ENCODE results near the gene SLC7A6OS. TPM values are rescaled to one million over a fixed set of nuclear protein-coding genes. Genes with fewer than 3 reads are reported as not detected.

SLC7A6OS gene
- total RNA-seq, 1 experiment from 2014 or later: 24.5 TPM

- Histone ChIP-seq H3K79me1 (ENCODE audit: insufficient read depth, low read depth, low read length, poor library complexity, severe bottlenecking) (no peaks in the 10 kb centered on the region), H2BK120ac (ENCODE audit: low read depth, low read length, poor library complexity, severe bottlenecking) (no peak overlapping the region), H2BK5ac (ENCODE audit: insufficient read length, low read length) (no peak overlapping the region), H3K4me2 (ENCODE audit: insufficient read depth, insufficient read length, low read length) (no peak overlapping the region), H3K9me3 (ENCODE audit: control insufficient read depth, low read depth, low read length) (no peaks in the 10 kb centered on the region), H2AK5ac (ENCODE audit: insufficient read length, low read length) (no peak overlapping the region), H3K27me3 (ENCODE audit: insufficient read depth, low read length) (no peaks in the 10 kb centered on the region), H4K8ac (replicated peaks; ENCODE audit: insufficient read length, low read depth, low read length) (no peak overlapping the region), H2BK20ac (ENCODE audit: low read depth, low read length, poor library complexity, severe bottlenecking) (no peak overlapping the region), H3K4me1 (ENCODE audit: insufficient read depth, low read length) (no peaks in the 10 kb centered on the region), H3K23me2 (ENCODE audit: insufficient read length, low read depth, low read length, poor library complexity, severe bottlenecking) (no peaks in the 10 kb centered on the region), H3K23ac (ENCODE audit: insufficient read length, low read depth, low read length) (no peak overlapping the region), H4K20me1 (ENCODE audit: control insufficient read depth, insufficient read depth, insufficient read length) (no peaks in the 10 kb centered on the region), H3K79me2 (ENCODE audit: insufficient read depth, low read length) (no peaks in the 10 kb centered on the region), H3T11ph (ENCODE audit: low read length) (no peak overlapping the region), H4K5ac (ENCODE audit: insufficient read length, low read depth, low read length) (no peak overlapping the region), H3K9ac (ENCODE audit: extremely low read depth, insufficient read length, low read length) (no peak overlapping the region), H2BK12ac (ENCODE audit: insufficient read length, low read depth, low read length) (no peak overlapping the region), H2BK15ac (ENCODE audit: low read depth, low read length) (no peak overlapping the region), H3K18ac (ENCODE audit: insufficient read length, low read depth, low read length) (no peak overlapping the region), H2AFZ (ENCODE audit: low read length) (no peak overlapping the region), H4K91ac (ENCODE audit: insufficient read length, low read depth, low read length) (no peak overlapping the region), H3K14ac (ENCODE audit: insufficient read depth, low read length) (no peak overlapping the region), H3K27ac (ENCODE audit: insufficient read length, low read depth, low read length) (no peak overlapping the region), H3K4ac (ENCODE audit: low read depth, low read length) (no peak overlapping the region), H3K56ac (ENCODE audit: insufficient read length, low read depth, low read length) (no peak overlapping the region)
- H3K4me1 Mint-ChIP-seq: 0 out of 4 replicates have a peak, but pooled peaks cover 0 to 2% of the 10 kb centered on the region in 2 experiments
- peaks cover 22 to 88% (median 52%) of the 10 kb centered on the region in 3 experiments; a peak in 6 of 7 replicates for H3K36me3 Mint-ChIP-seq (ENCODE audit: insufficient read depth in 1 of 3, low read depth in 3 of 3)
- WGBS (ENCODE audit: extremely low coverage, insufficient read length, low lambda C conversion rate): no CpG with 5 or more reads among the region's 3 CpGs
- no peak for TF ChIP-seq CTCF (conservative IDR thresholded peaks at IDR 0.05)
- H3K9me3 Mint-ChIP-seq: no peaks in the 10 kb centered on the region
- no peak overlapping the region for H3K4me3 Mint-ChIP-seq
- no peak for DNase-seq
- H3K27ac Mint-ChIP-seq: no peak overlapping the region
- no peaks in the 10 kb centered on the region; the same call in 1 of the 2 replicates for H3K27me3 Mint-ChIP-seq (ENCODE audit: low read depth)
Measured at GRCh38 chr16:68298312-68298711, 12.4 kb downstream of the SLC7A6OS start.
